GM12874 (cell line): ENCODE data around the gene GABRD.

Experiments used
- CTCF ChIP-seq: IDR thresholded peaks from 2 replicates; pipeline ENCODE4 v1.5.1; 2011; ENCODE audit warnings: low read depth, mild to moderate bottlenecking, control low read depth, low read length, moderate library complexity; ENCODE audit not compliant: insufficient read depth

GABRD gene

GRCh38 chr1:2046174-2046917 lies 27.2 kb downstream of the GABRD start:
- TF ChIP-seq CTCF, result peak; percentile 82

GRCh38 chr1:2046953-2047748 lies 28.0 kb downstream of the GABRD start:
- no peak for TF ChIP-seq CTCF

- no peak for TF ChIP-seq CTCF
Observed at GRCh38 chr1:2047749-2048729, 28.9 kb downstream of the GABRD start.

- TF ChIP-seq CTCF, result no peak
Observed at GRCh38 chr1:2049225-2049717, 30.1 kb downstream of the GABRD start.

- no peak for TF ChIP-seq CTCF
Observed at GRCh38 chr1:2049718-2050431, 30.7 kb downstream of the GABRD start, which contains the start of gene PRKCZ. PRKCZ (plus strand) TSS chr1:2050411; CDS start chr1:2050631, 220 bp downstream.

- no peak for TF ChIP-seq CTCF
Observed at GRCh38 chr1:2050461-2050792, 31.3 kb downstream of the GABRD start.
